ENCODE measurements around the gene TET3. TPM values are rescaled to one million over a fixed set of nuclear protein-coding genes. Genes with fewer than 3 reads are reported as not detected.

TET3 gene
- total RNA-seq, 1 experiment from 2014 or later: 3.7 TPM

- in situ Hi-C loops (cut with HindIII; ENCODE audit: low sequenced_read_pairs): no loop called here
- DNase-seq (ENCODE audit: low spot score): no peak
These were observed 21.2 kb upstream of the TET3 start for GRCh38 chr2:73963385-73964120.

DNA sequence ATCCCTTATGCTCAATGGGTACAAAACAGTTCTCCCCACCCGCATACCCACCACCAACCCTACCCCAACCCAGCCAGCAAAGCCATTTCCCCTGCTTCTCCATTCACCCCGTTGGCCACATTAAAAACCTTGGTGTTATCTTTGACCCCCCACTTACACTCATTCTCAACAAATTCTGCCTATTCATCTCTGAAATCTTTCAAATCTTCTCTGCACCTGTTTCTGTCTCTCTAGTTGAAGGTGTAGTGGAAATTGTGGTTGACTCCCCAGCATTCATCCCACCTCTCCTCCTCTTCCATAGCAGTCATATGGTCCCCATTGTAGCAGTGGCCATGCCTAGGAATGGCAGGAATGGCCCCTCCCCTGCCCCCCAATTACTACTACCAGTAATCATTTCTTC lies 20.5 kb upstream of the TET3 start:
- DNase-seq (ENCODE audit: low spot score): no peak

GRCh38 chr2:73965053-73965452 lies 19.7 kb upstream of the TET3 start:
- DNase-seq (ENCODE audit: low spot score): no peak
- in situ Hi-C loops (cut with HindIII; ENCODE audit: low sequenced_read_pairs): no loop called here

More for the DNA sequence above, 20.5 kb upstream of the TET3 start:
- in situ Hi-C loops (cut with HindIII; ENCODE audit: low sequenced_read_pairs): no loop called here

GRCh38 chr2:73968357-73968937 lies 16.3 kb upstream of the TET3 start:
- DNase-seq (ENCODE audit: low spot score): no peak
- in situ Hi-C loops (cut with HindIII; ENCODE audit: low sequenced_read_pairs): no loop called here

GRCh38 chr2:73969356-73969755 lies 15.4 kb upstream of the TET3 start:
- in situ Hi-C loops (cut with HindIII; ENCODE audit: low sequenced_read_pairs): no loop called here
- no peak for DNase-seq (ENCODE audit: low spot score)

DNA sequence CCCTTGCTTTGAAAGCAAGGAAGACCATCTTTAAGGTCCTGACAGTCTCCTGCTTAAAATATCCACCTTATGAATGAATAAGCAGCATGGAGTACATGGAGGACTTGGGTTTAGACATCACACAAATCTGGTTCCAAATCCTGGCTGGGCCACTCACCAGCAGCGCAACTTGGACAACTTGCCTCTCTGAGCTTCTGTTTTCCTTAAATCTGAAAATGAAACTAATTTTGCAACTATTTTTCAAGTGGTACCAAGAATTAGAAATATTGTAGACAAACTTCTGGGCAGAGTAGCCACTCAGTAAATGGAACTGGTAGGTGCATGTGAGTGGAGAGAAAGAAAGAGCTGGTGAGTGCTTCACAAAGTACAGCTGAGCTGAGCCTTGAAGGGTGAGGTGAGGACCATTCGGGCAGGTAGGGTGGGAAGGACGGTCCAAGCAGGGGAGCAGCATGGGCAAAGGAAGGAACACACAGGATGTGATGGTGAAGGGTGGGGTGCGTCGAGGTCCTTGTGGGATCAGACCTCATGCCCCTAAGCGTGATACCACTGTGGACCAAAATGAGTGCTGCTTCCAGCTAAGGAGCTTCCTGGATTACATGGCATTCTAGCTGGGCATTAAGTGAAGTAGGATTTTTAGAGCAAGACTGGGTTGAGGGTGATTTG lies 14.4 kb upstream of the TET3 start:
- no peak for DNase-seq (ENCODE audit: low spot score)
- in situ Hi-C loops (cut with HindIII; ENCODE audit: low sequenced_read_pairs): no loop called here

GRCh38 chr2:73970850-73971471 lies 13.7 kb upstream of the TET3 start:
- DNase-seq (ENCODE audit: low spot score): peak; percentile 64
- in situ Hi-C loops (cut with HindIII; ENCODE audit: low sequenced_read_pairs): no loop called here

- no peak for DNase-seq (ENCODE audit: low spot score)
- in situ Hi-C loops (cut with HindIII; ENCODE audit: low sequenced_read_pairs): no loop called here
These were observed 13.0 kb upstream of the TET3 start for GRCh38 chr2:73971722-73972121.

DNA sequence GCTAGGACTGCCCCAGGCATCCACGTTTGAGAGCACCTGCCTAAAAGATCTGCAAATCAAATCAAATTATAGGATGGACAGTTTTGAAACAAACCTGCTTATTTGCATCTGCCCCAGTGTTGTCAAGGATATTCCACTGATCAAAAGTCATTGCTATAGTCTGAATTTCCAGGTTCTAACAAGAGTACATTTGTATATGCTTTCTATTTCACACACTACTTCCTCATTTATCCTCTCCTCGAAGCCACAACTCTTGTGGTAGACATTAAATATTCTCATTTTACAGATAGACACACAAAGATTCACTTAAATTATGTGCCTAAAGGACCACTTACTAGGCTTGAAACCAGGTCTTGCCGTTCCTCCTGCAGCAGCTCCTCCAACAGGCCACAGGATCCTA lies 11.9 kb upstream of the TET3 start:
- no peak for DNase-seq (ENCODE audit: low spot score)
- in situ Hi-C loops (cut with HindIII; ENCODE audit: low sequenced_read_pairs): no loop called here

DNA sequence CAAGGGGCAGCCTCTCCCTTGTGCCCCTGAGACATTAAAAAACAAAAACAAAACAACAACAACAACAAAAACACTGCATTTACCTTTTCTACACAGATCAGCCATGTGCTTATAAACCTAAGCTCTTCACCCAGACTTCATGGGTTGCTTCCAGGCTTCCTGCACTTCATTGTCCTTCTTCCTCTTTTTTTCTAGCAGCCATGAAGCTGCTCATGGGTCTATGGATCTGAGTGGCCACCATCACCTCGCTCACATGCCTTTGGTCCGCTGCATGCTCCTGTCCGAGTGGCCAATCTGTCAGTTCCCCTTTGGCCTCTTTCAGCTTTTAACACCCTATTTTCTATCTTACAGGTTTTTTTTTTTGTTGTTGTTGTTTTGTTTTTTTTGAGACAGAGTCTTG lies 9.0 kb upstream of the TET3 start:
- in situ Hi-C loops (cut with HindIII; ENCODE audit: low sequenced_read_pairs): no loop called here
- no peak for DNase-seq (ENCODE audit: low spot score)

- no peak for DNase-seq (ENCODE audit: low spot score)
- in situ Hi-C loops (cut with HindIII; ENCODE audit: low sequenced_read_pairs): no loop called here
These were observed 7.9 kb upstream of the TET3 start for GRCh38 chr2:73976803-73977202.

GRCh38 chr2:73977466-73977865 lies 7.2 kb upstream of the TET3 start:
- in situ Hi-C loops (cut with HindIII; ENCODE audit: low sequenced_read_pairs): no loop called here
- no peak for DNase-seq (ENCODE audit: low spot score)

DNA sequence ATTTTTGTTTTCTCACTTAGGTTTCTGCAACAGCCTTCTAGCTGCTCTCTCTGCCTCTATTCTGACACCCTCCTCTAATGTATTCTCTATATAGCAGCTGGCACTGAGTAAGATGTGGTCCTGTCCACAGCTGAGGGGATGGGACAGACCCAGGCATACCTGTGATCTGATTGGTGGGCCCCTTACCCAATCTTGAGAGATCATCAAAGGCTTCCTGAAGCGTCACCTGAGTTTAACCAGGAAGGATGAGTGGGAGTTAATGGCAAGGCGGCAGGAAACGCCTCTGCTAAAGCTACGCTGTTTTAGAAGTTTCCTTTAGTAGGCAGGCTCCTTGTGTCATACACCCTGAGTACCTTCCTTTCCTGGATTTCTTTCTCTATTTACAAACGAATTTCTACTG lies 5.7 kb upstream of the TET3 start:
- DNase-seq (ENCODE audit: low spot score): no peak
- in situ Hi-C loops (cut with HindIII; ENCODE audit: low sequenced_read_pairs): no loop called here

GRCh38 chr2:73979686-73980085 lies 5.0 kb upstream of the TET3 start:
- no peak for DNase-seq (ENCODE audit: low spot score)

GRCh38 chr2:73980566-73980965 lies 4.1 kb upstream of the TET3 start:
- in situ Hi-C loops (cut with HindIII; ENCODE audit: low sequenced_read_pairs): no loop called here

More at GRCh38 chr2:73979686-73980085, 5.0 kb upstream of the TET3 start:
- in situ Hi-C loops (cut with HindIII; ENCODE audit: low sequenced_read_pairs): no loop called here

GRCh38 chr2:73981081-73982001 lies 3.4 kb upstream of the TET3 start:
- in situ Hi-C loops (cut with HindIII; ENCODE audit: low sequenced_read_pairs): no loop called here
- no peak for DNase-seq (ENCODE audit: low spot score)

More at GRCh38 chr2:73980566-73980965, 4.1 kb upstream of the TET3 start:
- no peak for DNase-seq (ENCODE audit: low spot score)

DNA sequence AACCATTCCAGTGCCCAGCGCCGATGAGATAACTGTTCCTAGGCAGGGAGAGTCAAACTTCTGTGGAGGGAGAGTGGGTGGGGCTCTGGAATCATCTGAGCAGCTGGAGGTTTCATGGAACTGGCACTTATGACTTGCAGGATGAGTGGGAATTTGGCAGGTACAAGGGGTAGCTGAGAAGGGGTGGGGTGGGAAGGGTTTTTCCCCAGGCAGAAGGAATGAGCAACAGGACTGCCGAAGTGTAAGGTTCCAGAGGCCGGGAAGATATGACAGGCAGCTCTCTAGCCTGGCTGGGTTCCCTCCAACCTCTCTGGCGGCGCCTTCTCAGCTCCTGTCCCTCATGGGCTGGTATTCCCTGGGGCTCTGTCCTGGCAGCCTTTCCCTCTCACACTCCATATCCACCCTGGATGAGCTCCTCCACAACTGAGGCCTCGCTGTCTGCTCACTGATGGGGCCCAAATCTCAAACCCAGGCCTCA lies 2.5 kb upstream of the TET3 start:
- in situ Hi-C loops (cut with HindIII; ENCODE audit: low sequenced_read_pairs): no loop called here
- no peak for DNase-seq (ENCODE audit: low spot score)

GRCh38 chr2:73983322-73984202 lies 1.1 kb upstream of the TET3 start:
- peak; percentile 64 for DNase-seq (ENCODE audit: low spot score)
- in situ Hi-C loops (cut with HindIII; ENCODE audit: low sequenced_read_pairs): no loop called here
